Stimulated activated CD4-positive, alpha-beta T cell treated with anti-CD3 and anti-CD28 coated beads, Interleukin-2, amount 100 ng/mL, for 4 hours (primary cell): ENCODE data around the gene FKBP8.
A peak's percentile ranks its signal among the peaks of the same experiment; 100 is the strongest.
"Not testable (repeated sequence)": the region's sequence is repeated elsewhere in the genome, so short reads cannot be mapped to it uniquely, and the experiment has no call there.

Experiments used
- DNase-seq: peaks from one replicate; pipeline ENCODE4 v3.0.0-alpha.2; 2020; ENCODE audit warnings: low read depth

Gene FKBP8

DNA sequence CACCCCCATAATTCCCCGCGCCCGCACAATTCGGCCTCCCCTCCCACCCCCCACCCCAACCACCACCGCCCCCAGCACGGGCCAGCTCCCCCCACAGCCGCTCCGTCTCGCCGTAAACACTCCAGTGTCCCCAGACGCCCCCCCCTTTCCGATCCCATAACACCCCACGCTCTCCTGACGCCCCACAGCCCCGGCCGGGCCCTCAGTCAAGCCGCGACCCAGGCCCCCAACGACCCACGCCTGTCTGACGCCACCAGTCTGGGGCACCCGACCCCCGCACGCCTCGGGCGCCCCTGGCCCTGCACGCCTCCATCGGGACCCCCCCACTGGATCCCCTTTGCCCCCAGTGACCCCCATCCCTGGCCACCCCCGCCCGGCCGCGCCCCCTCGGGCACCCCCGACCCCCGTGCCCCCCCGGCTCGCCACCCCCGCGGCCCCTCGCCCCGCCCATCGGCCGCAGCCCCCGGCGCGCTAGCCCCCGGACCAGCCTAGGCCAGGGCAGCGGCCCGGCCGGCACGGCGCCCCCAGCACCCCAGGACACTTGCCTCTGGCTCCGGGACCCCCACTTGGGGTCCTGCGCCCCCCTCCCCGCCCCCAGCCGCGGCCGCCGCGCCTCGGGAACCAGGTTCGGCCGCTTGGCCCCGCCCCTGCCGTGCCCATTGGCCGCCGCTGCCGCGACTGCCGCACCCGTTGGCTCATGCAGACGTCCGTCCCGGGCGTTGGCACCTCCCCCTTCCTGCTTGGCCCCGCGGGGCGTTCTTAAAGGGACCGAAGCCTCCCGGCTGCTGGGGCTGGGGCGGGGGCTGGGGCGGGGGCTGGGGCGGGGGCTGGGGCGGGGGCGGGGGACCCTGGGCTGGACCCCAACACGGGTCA lies at the start of gene FKBP8:
Gene FKBP8, minus strand, starts transcription at position 633 of the 873 bp plus-strand sequence. CDS start 1,603 bp downstream, outside the sequence.
- peak; percentile 93 for DNase-seq

DNA sequence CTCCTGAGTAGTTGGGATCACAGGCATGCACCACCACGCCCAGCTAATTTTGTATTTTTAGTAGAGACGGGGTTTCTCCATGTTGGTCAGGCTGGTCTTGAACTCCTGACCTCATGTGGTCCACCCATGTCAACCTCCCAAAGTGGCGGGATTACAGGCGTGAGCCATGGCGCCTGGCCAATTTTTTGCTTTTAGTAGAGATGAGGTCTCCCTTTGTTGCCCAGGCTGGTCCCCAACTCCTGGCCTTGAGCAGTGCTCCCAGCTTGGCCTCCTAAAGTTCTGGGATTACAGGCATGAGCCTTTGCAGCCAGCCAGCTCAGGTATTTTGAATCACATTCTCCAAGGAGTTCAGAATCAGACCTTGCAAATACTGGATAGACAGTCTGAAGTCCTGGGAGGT lies 49.4 kb upstream of the FKBP8 start:
- not testable (repeated sequence) for DNase-seq

DNA sequence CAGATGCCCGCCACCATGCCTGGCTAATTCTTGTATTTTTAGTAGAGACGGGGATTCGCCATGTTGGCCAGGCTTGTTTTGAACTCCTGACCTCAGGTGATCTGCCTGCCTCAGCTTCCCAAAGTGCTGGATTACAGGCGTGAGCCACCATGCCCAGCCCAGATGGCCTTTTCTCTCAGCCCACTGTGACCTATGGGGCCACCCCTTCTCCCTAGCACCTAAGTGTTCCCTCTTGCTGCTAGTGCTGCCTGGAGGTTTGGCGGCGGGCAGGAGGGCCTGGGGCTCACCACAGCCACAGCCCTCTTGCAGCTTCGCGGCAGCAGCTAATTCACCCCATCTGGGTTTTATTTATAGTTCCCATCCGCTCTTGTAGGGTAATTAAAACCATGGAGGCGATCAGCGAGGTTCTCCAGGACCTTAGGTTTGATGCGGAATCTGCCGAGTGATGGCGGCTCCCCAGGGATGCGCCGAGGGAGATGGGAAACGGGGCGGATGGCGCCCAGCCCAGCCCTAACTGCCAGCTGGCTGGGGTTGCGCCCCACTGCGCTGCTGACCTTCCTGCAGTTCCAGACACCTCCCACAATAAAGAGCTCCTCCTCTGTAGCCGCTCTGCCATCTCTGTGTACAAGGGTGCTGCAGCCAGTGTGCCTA lies 48.5 kb upstream of the FKBP8 start:
- no peak for DNase-seq

DNA sequence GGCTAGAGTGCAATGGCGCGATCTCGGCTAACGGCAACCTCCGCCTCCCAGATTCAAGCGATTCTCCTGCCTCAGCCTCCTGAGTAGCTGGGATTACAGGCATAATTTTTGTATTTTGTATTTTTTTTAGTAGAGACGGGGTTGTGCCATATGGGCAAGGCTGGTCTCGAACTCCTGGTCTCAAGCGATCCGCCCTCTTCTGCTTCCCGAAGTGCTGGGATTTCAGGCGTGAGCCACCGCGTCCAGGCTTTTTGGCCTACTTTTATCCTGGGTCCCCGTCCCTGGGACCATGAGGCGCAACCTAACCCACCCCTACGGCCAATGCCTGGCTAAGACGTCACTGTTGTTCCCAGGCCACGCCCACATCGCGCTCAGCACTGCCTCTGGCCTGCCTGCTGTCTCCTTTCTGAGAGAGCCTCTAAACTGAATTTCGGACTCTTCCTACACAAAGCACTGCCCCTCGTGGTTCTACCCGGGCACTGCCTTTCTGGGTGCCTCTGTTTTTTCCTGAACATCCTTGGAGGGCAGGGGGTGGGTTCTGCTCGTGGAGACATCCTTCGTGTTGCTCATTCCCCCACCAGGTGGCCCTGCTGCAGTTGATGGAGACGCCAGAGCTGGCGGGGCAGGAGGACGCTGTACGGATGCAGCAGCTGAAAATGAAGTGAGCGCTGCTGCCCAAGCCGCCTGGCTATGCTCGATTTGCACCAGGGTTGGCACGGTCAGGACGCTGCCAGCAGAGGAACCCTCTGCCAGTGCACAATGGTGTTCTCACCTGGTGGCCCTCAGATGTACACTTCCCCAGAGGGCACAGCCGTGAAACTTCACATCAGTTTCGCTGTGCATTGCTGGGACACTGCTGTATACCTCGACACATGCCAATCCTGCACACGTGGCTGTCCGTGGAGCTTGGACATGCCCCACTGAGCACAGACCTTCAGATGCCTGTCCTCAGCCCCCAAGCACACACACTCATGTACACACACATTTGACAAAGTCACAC lies 47.2 kb upstream of the FKBP8 start:
- DNase-seq: no peak

DNA sequence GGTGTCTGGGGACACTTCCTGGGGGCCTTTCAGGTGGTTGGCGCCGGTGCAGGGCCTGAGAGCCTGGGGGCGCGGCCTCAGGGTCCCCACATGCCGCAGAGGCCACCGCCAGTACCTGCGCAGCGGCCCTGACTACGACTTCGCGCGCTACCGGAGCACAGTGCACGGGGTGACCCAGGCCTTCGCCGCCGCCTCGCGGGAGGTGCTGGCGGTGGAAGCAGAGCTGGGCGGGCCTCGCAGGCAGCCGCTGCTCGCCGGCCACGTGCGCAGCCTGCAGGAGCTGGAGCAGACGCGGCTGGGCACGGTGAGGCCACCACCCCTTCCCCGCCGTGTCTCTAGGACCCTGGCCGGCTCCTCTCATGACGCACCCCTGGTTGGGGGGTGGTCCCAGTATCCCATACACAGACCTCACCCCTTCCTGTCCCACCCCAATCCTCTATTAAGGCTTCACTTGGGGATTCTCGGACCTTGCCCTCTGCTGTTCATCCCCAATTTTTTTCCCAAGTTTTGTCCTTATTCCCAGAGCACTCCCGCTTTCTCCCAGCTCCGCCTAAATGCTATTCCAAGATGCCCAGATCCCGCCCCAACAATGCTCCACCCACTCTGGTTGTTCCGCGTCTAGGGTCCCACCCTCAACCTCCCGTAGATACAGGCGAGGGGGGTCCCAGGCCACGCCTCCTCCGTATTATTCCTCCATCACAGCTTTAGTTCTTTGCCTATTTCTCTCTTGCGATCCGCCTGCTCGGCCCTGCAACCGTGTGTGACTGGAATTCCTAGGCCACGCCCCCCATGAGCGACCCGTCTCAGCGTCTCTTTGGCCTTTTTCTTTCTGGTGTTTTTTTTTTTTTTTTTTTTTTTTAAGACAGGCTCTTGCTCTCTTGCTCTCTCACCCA lies 46.3 kb upstream of the FKBP8 start:
- peak; percentile 52 for DNase-seq

DNA sequence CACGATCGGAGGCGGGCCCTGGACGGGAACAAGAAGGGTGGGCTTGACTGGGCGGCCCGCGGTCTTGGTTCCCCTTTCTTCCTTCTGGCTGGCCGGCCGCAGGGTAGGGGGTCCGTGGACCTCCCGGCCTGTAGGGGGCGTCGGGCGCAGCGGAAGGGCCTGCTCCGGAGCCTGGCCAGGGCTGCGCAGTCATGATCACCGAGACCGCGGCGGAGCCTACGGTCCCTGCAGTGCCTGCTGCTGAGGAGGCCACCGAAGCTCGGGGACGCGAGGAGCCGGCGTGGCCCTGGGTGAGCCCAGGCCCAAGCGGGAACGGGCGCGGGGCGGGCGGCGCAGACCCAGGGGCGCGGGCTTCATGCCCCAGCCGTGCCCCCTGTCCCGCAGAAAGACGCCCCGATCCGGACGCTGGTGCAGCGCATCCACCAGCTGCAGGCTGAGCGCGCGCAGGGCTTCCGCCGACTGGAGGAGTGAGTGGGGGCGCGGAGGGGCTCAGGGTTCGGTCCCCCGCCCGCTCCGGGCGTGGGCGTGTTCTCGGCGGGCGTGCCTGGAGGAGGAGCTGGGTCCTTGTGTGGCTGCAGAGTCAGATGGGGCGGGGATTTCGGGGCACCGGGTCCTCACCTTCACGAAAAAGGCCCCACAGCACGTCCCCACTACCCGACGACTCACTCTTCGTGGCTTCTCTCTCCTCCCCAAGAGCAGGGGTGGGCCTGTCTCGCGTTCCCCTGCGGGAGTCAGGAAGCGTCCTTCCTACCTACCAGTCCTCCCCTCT lies 45.4 kb upstream of the FKBP8 start, which contains the start of gene REX1BD:
Gene REX1BD, plus strand, starts transcription at position 188 of the 769 bp plus-strand sequence. Its CDS starts 4 bp downstream, at position 192.
- DNase-seq: peak; percentile 90

DNA sequence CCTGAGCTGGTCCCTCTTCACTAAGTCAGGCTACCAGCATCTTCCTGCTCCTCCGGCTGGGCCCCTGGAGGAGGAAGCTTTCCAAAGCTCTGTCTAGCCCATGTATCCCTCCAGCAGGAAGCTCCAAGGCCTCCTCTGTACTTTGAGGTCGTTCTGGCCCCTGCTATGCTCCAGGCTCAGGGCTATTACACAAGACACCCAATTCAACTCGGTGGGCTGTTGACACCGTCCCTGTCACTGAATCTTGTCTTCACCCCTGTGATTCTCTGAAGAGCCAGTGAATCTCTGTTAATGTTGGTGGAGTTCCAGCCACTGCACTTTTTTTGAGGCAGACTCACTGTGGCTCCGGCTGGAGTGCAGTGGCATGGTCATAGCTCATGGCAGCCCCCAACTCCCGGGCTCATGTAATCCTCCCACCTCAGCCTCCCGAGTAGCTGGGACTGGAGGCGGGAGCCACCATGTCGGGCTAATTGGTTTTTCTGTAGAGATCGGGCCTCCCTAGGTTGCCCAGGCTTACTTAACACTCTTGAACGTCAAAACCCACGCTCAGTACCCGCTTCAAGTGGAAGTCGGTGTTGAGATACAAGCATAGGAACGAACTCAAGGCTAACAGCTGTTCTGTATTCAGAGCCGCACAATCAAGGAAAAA lies 44.7 kb upstream of the FKBP8 start:
- no peak for DNase-seq

DNA sequence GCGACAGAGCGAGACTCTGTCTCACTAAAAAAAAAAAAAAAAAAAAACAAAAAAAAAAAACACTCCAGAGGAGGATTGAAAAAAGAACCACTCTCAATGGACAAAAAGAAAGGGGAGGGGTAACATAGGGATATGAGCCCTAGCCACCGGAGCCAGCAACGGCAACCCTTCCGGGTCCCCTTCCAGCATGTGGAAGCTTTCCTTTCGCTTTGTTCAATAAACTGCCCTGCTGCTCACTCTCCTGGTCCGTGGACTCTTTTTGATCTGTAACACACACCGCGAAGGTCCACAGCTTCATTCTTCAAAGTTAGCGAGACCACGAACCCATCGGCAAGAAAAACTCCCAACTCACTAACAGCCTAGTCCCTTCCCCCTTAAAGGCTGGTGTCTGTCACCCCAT lies 44.2 kb upstream of the FKBP8 start:
- DNase-seq: no peak

DNA sequence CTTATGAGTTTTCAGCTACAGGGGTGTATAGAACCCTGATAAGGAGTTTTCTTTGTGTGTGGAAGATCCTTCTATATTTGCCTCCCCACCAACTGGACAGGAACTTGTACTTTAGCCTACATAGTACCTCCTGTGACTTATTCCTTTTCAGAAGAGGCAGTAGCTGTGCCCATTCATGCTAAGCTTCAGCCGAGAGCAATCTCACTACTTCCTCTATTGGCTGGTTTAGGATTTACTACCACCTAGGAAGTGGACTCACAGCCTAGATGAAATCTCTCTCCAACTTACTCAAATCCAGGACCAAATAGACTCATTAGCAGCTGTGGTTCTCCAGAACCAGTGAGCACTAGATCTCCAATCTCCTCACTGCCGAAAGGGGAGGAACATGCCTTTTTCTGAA lies 42.9 kb upstream of the FKBP8 start:
- DNase-seq: no peak

DNA sequence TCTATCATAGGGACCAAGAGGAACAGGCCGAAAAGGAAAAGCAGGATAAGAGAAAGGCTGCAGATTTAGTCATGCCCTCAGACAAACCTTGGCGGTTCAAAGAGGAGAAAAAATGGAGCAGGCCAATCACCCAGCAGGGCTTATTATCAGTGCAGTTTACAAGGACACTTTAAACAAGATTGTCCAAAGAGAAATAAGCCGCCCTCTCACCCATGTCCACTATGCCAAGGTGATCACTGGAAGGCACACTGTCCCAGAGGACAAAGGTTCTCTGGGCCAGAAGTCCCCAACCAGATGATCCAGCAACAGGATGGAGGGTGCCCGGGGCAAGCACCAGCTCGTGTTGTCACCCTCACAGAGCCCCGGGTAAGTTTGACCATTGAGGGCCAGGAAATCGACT lies 36.9 kb upstream of the FKBP8 start:
- DNase-seq: no peak

DNA sequence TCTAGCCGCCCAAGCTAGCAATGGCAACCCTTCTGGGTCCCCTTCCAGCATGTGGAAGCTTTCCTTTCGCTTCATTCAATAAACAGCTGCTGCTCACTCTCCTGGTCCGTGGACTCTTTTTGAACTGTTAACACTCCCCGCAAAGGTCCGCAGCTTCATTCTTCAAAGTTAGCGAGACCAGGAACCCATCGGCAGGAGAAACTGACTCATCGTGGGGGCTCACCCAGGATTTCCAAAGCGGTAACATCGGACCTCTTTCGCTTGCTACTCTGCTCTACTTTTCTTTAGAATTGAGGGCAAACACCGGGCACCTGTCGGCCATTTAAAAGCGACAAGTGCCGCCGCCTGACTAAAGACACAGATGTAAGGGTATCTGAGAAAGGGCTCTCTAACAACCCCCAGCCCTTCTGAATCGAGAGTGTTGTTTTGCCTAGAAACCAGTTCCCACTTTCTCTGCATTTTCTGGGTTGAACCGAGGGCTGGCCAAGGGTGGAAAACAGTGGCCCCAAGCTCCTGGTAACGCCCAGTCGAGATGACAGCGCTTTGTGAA lies 34.1 kb upstream of the FKBP8 start:
- no peak for DNase-seq

DNA sequence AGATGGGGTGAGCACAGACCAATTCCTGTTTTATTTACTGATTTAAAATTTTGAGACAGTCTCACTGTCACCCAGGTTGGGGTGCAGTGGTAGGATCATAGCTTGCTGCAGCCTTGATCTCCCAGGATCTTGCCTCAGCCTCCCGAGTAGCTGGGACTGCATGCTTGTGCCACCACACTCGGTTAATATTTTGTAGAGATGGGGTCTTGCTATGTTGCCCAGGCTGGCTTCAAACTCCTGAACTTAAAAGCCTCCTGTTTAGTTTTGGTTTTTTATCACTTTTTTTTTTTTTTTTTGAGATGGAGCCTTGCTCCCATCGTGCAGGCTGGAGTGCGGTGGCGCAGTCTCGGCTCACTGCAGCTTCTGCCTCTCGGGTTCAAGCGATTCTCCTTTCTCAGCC lies 33.0 kb upstream of the FKBP8 start:
- no peak for DNase-seq

DNA sequence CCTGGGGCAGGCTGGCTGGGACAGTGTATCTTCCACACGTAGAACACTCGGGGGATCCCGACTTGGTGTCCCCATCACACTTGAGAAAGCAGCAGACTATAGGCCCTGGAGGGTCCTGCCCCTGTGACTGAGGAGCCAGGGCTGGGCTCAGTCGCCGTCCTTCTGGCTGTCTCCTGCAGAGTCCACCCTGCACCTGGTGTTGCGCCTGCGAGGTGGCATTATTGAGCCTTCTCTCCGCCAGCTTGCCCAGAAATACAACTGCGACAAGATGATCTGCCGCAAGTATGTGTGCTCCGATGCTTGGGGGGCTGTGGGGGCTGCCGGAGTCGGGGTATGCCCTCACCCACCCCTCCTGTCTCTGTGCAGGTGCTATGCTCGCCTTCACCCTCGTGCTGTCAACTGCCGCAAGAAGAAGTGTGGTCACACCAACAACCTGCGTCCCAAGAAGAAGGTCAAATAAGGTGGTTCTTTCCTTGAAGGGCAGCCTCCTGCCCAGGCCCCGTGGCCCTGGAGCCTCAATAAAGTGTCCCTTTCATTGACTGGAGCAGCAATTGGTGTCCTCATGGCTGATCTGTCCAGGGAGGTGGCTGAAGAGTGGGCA lies 31.4 kb upstream of the FKBP8 start:
- DNase-seq: no peak

DNA sequence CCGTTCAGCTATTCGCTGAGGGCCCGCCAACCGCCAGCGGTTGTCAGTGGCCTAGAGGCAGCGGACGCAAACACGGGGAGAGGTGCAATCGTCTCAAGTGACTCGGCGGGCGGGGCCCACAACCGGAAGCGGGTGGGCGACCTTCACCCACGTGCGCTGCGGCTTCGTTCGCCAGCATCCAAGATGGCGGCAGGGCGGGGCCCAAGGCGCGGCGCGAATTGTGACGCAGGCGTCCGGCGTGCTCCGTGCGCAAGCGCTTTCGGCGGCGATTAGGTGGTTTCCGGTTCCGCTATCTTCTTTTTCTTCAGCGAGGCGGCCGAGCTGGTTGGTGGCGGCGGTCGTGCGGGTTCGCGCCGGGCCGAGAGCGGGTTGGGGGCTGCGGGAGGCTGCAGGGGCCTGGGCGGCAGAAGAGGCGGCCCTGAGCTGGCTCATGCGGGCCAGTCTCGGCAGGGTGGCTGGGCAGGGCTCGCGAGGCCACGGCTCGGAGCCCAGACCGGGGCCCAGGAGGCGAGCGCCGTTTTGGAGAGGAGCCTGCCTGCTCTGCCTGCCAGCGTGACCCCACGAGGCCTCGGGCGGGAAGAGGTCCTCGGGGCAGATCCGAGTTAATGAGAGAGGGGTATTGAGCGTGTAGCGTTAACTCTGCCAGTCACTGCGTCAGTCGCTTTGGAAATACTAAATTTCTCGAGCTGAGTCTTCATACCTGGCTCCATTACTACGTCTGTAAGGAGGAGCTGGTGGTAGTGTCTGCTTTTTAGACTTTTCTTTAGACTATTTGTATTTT lies 28.4 kb upstream of the FKBP8 start, which contains the start of gene UBA52:
Gene UBA52, plus strand, starts transcription at position 294 of the 781 bp plus-strand sequence. CDS start 1,444 bp downstream, outside the sequence.
- DNase-seq: peak; percentile 97

DNA sequence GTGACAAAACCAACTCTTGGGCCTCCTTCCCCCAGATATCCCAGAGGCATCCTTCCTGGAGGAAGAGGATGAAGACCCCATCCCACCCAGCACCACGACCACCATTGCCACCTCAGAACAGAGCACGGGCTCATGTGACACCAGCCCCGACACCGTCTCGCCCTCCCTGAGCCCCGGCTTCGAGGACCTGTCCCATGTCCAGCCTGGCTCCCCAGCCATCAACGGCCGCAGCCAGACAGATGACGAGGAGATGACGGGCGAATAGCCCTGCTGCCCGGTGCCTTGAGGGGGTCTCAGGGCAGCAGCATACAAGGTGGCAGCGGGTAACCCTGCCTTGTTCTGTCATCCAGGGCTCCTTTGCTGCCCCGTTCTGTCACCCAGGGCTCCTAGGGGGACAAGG lies 25.0 kb upstream of the FKBP8 start:
- DNase-seq: no peak

DNA sequence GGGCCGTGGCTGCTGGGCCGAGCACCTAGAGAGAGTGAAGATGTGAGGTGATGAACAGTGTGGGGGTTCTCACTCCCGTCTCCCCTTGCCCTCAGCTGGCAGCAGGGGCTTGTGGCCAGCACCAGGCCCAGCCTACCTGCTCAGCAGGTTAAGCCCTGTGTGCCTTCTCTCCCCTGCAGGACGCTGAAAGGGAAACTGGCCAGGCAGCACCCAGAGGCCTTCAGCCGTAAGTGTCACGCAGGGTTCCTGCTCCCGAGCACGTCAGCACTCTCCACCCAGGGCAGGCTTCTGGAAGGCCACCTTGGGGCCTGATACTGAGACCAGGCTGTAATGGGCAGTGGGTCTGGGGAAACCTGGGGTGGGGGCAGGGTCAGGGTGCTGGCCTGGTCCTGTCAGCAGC lies 23.6 kb upstream of the FKBP8 start:
- DNase-seq: no peak

DNA sequence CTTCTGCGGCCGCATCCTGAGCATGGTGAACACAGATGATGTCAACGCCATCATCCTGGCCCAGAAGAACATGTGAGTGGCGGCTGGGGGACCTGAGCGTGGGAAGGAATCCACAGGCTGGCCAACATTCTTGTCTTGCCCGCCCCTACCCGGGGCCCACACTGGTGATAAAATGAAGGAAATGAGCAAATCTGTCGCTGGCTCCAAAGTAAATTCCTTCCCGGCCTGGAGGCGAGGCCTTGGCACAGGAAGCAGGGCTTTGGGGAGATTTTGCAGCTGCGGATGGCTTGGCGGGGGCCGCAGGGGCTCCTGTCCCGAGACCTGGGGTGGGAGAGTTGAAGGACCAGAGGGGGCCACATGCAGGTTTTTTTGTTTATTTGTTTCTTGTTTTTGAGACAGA lies 18.7 kb upstream of the FKBP8 start:
- no peak for DNase-seq

DNA sequence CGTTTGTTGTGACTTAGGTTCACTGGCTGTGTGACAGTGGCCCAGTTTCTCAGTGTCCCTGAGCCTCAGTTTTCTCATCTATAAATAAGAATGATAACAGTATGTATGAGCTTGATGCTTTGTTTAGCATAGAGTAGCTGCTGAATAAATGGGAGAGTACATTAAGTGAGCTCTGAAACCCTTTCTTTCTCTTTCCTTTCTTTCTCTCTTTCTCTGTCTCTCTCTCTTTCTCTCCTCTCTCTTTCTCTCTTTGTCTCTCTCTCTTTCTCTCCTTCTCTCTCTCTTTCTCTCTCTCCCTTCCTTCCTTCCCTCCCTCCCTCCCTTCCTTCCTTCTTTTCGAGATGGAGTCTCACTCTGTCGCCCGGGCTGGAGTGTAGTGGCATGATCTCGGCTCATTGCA lies 16.3 kb upstream of the FKBP8 start:
- no peak for DNase-seq
